Activated CD4-positive, alpha-beta T cell treated with anti-CD3 and anti-CD28 coated beads, Interleukin-2, amount 10 ng/mL, durations not matched to agents 24 days and 14 days (primary cell): ENCODE results near the gene CBX3. TPM values are rescaled to one million over a fixed set of nuclear protein-coding genes. Genes with fewer than 3 reads are reported as not detected.
"Not testable (repeated sequence)": the region's sequence is repeated elsewhere in the genome, so short reads cannot be mapped to it uniquely, and the experiment has no call there.

ENCODE experiments used
- DNase-seq: peaks from one replicate; pipeline ENCODE4 v3.0.0; 2022
- H3K27ac Mint-ChIP-seq: one replicate; pipeline ENCODE4 v1.8.0; 2022; ENCODE audit warnings: mild to moderate bottlenecking, mixed read lengths
- H3K27me3 Mint-ChIP-seq: one replicate; pipeline ENCODE4 v1.8.0; 2022; ENCODE audit warnings: mixed read lengths
- H3K36me3 Mint-ChIP-seq: one replicate; pipeline ENCODE4 v1.8.0; 2022; ENCODE audit warnings: low read depth, mild to moderate bottlenecking, mixed read lengths
- H3K4me1 Mint-ChIP-seq: one replicate; pipeline ENCODE4 v1.8.0; 2021; ENCODE audit warnings: mixed read lengths
- H3K4me3 Mint-ChIP-seq: one replicate; pipeline ENCODE4 v1.8.0; 2022; ENCODE audit warnings: mild to moderate bottlenecking, moderate library complexity, mixed read lengths
- H3K9me3 Mint-ChIP-seq: one replicate; pipeline ENCODE4 v1.8.0; 2021; ENCODE audit warnings: mixed read lengths
- intact Hi-C: fragments of 100-400 bp; cut with micrococcal nuclease; formaldehyde crosslinking; loops from one replicate; pipeline ENCODE4 v1.15.1; 2023
- total RNA-seq: library from RNA; stranded (reverse); gene quantifications from 2 replicates; pipeline ENCODE4 v1.2.3, GENCODE V29; 2022

The CBX3 gene
- total RNA-seq, 1 donor from 2014 or later = 307 TPM

GRCh38 chr7:26186364-26187311, 14.9 kb upstream of the CBX3 start:
- peaks cover 84% of the 10 kb centered on the region for H3K36me3 Mint-ChIP-seq
- peak overlapping the region; percentile 85 for H3K27ac Mint-ChIP-seq
- H3K4me3 Mint-ChIP-seq = peak overlapping the region; percentile 12
- no peaks in the 10 kb centered on the region for H3K9me3 Mint-ChIP-seq
- H3K27me3 Mint-ChIP-seq = no peaks in the 10 kb centered on the region
- DNase-seq = no peak
- H3K4me1 Mint-ChIP-seq = peaks cover 56% of the 10 kb centered on the region
- intact Hi-C loops = loop anchor here (1.0 to 2.0 kb wide), 2 partner anchors 33 to 96 kb away; no protein-coding TSS in a partner anchor

- peak overlapping the region; percentile 85 for H3K27ac Mint-ChIP-seq
- intact Hi-C loops = loop anchor here (2.0 kb wide), 1 partner anchor 97 kb away; no protein-coding TSS in a partner anchor
- peaks cover 61% of the 10 kb centered on the region for H3K4me1 Mint-ChIP-seq
Observed at GRCh38 chr7:26187380-26188205, 14.0 kb upstream of the CBX3 start.

GRCh38 chr7:26188206-26188956, 13.2 kb upstream of the CBX3 start:
- Mint-ChIP-seq H3K4me3 (peak overlapping the region; percentile 15), H3K27me3 (no peaks in the 10 kb centered on the region), H3K27ac (peak overlapping the region; percentile 85), H3K4me1 (peaks cover 69% of the 10 kb centered on the region), H3K9me3 (no peaks in the 10 kb centered on the region), H3K36me3 (peaks cover 92% of the 10 kb centered on the region)
- DNase-seq = no peak
- intact Hi-C loops = no loop called here

More at GRCh38 chr7:26187380-26188205, 14.0 kb upstream of the CBX3 start:
- no peak for DNase-seq
- no peaks in the 10 kb centered on the region for H3K9me3 Mint-ChIP-seq
- peak overlapping the region; percentile 12 for H3K4me3 Mint-ChIP-seq
- no peaks in the 10 kb centered on the region for H3K27me3 Mint-ChIP-seq
- H3K36me3 Mint-ChIP-seq = peaks cover 88% of the 10 kb centered on the region

- H3K4me1 Mint-ChIP-seq = peaks cover 76% of the 10 kb centered on the region
- H3K27me3 Mint-ChIP-seq = no peaks in the 10 kb centered on the region
- H3K4me3 Mint-ChIP-seq = no peak overlapping the region
- peak overlapping the region; percentile 25 for H3K27ac Mint-ChIP-seq
- intact Hi-C loops = no loop called here
- H3K36me3 Mint-ChIP-seq = peaks cover 93% of the 10 kb centered on the region
- no peaks in the 10 kb centered on the region for H3K9me3 Mint-ChIP-seq
- DNase-seq = no peak
Observed at GRCh38 chr7:26188957-26189541, 12.5 kb upstream of the CBX3 start.

GRCh38 chr7:26189697-26190096, 11.8 kb upstream of the CBX3 start:
- H3K36me3 Mint-ChIP-seq = peaks cover 93% of the 10 kb centered on the region
- no peak overlapping the region for H3K4me3 Mint-ChIP-seq
- H3K9me3 Mint-ChIP-seq = no peaks in the 10 kb centered on the region
- H3K27ac Mint-ChIP-seq = no peak overlapping the region
- intact Hi-C loops = loop anchor here (1.0 to 2.0 kb wide), 2 partner anchors 10 to 297 kb away; no protein-coding TSS in a partner anchor
- no peaks in the 10 kb centered on the region for H3K27me3 Mint-ChIP-seq
- peaks cover 80% of the 10 kb centered on the region for H3K4me1 Mint-ChIP-seq
- no peak for DNase-seq

GRCh38 chr7:26190417-26190869, 11.1 kb upstream of the CBX3 start:
- peak overlapping the region; percentile 38 for H3K27ac Mint-ChIP-seq
- peaks cover 91% of the 10 kb centered on the region for H3K36me3 Mint-ChIP-seq
- peak; percentile 48 for DNase-seq
- no peaks in the 10 kb centered on the region for H3K9me3 Mint-ChIP-seq
- no peaks in the 10 kb centered on the region for H3K27me3 Mint-ChIP-seq
- H3K4me1 Mint-ChIP-seq = peaks cover 77% of the 10 kb centered on the region
- intact Hi-C loops = loop anchor here (1.0 to 2.0 kb wide), 2 partner anchors 9 to 298 kb away; no protein-coding TSS in a partner anchor
- no peak overlapping the region for H3K4me3 Mint-ChIP-seq

- H3K4me3 Mint-ChIP-seq = peak overlapping the region; percentile 35
- H3K27me3 Mint-ChIP-seq = no peaks in the 10 kb centered on the region
- peak; percentile 55 for DNase-seq
- intact Hi-C loops = loop anchor here (2.0 kb wide), 1 partner anchor 299 kb away; no protein-coding TSS in a partner anchor
- H3K9me3 Mint-ChIP-seq = no peaks in the 10 kb centered on the region
- H3K36me3 Mint-ChIP-seq = peaks cover 94% of the 10 kb centered on the region
- peak overlapping the region; percentile 38 for H3K27ac Mint-ChIP-seq
- peaks cover 79% of the 10 kb centered on the region for H3K4me1 Mint-ChIP-seq
Observed at GRCh38 chr7:26191233-26191973, 10.1 kb upstream of the CBX3 start.

- Mint-ChIP-seq H3K4me1 (peaks cover 79% of the 10 kb centered on the region), H3K27me3 (no peaks in the 10 kb centered on the region), H3K27ac (peak overlapping the region; percentile 76), H3K36me3 (peaks cover 94% of the 10 kb centered on the region), H3K9me3 (no peaks in the 10 kb centered on the region), H3K4me3 (peak overlapping the region; percentile 84)
- no peak for DNase-seq
- intact Hi-C loops = loop anchor here (2.0 kb wide), 1 partner anchor 299 kb away; no protein-coding TSS in a partner anchor
Observed at GRCh38 chr7:26191974-26192479, 9.5 kb upstream of the CBX3 start.

- H3K4me1 Mint-ChIP-seq = peaks cover 79% of the 10 kb centered on the region
- H3K27me3 Mint-ChIP-seq = no peaks in the 10 kb centered on the region
- intact Hi-C loops = no loop called here
- peak overlapping the region; percentile 84 for H3K4me3 Mint-ChIP-seq
- peak overlapping the region; percentile 90 for H3K27ac Mint-ChIP-seq
- H3K9me3 Mint-ChIP-seq = no peaks in the 10 kb centered on the region
- H3K36me3 Mint-ChIP-seq = peaks cover 94% of the 10 kb centered on the region
- no peak for DNase-seq
Observed at GRCh38 chr7:26192485-26193087, 9.0 kb upstream of the CBX3 start.

- intact Hi-C loops = no loop called here
- no peak for DNase-seq
- H3K27ac Mint-ChIP-seq = peak overlapping the region; percentile 90
- no peaks in the 10 kb centered on the region for H3K9me3 Mint-ChIP-seq
- no peaks in the 10 kb centered on the region for H3K27me3 Mint-ChIP-seq
- peaks cover 76% of the 10 kb centered on the region for H3K4me1 Mint-ChIP-seq
- H3K36me3 Mint-ChIP-seq = peaks cover 94% of the 10 kb centered on the region
- H3K4me3 Mint-ChIP-seq = peak overlapping the region; percentile 84
Observed at GRCh38 chr7:26193432-26194207, 7.9 kb upstream of the CBX3 start.

- H3K36me3 Mint-ChIP-seq = peaks cover 94% of the 10 kb centered on the region
- H3K27me3 Mint-ChIP-seq, H3K9me3 Mint-ChIP-seq, DNase-seq, intact Hi-C loops: not testable (repeated sequence)
- H3K4me1 Mint-ChIP-seq = peaks cover 69% of the 10 kb centered on the region
- peak overlapping the region; percentile 90 for H3K27ac Mint-ChIP-seq
- peak overlapping the region; percentile 84 for H3K4me3 Mint-ChIP-seq
Observed at GRCh38 chr7:26194764-26195163, 6.8 kb upstream of the CBX3 start.
